DND-41 (cell line): ENCODE data around the gene MAPKBP1.

ENCODE experiments used
- ATAC-seq: fragments of 200-7000 bp; cut with Tn5 transposase; 3 replicates; pipeline ENCODE4 v1.9.1; 2021; ENCODE audit warnings: low read depth; ENCODE audit not compliant: insufficient read depth
- DNase-seq: peaks from one replicate; pipeline ENCODE4 v3.0.0-alpha.2; 2020
- H2AFZ ChIP-seq: 2 replicates; pipeline ENCODE4 v1.6.0; 2012; ENCODE audit warnings: low read depth, low read length
- H3K27ac ChIP-seq: 2 replicates; pipeline ENCODE4 v1.5.1; 2012; ENCODE audit warnings: low read length, inconsistent platforms
- H3K27me3 ChIP-seq: fragments of 200-600 bp; sonication (generic); 2 replicates; pipeline ENCODE4 v1.6.0; 2012; ENCODE audit warnings: low read length, mild to moderate bottlenecking, inconsistent platforms; ENCODE audit not compliant: insufficient read depth, poor library complexity
- H3K36me3 ChIP-seq: 2 replicates; pipeline ENCODE4 v1.5.1; 2012; ENCODE audit warnings: low read length, inconsistent platforms; ENCODE audit not compliant: insufficient read depth
- H3K4me1 ChIP-seq: 2 replicates; pipeline ENCODE4 v1.5.1; 2012; ENCODE audit warnings: mild to moderate bottlenecking, low read length; ENCODE audit not compliant: insufficient read depth
- H3K4me2 ChIP-seq: 2 replicates; pipeline ENCODE4 v1.6.0; 2012; ENCODE audit warnings: mild to moderate bottlenecking, moderate library complexity, low read length, inconsistent platforms; ENCODE audit not compliant: insufficient read depth
- H3K4me3 ChIP-seq, 2 experiments: fragments of 200-600 bp in 1 of 2; shearing (Covaris generic) in 1 of 2; 2 replicates each; pipeline ENCODE4 v1.5.1; 2012 to 2016; ENCODE audit warnings: inconsistent platforms in 2 of 2, low read length in 2 of 2, mild to moderate bottlenecking in 2 of 2, low read depth in 1 of 2, moderate library complexity in 1 of 2
- H3K79me2 ChIP-seq: 2 replicates; pipeline ENCODE4 v1.6.0; 2012; ENCODE audit warnings: low read length, inconsistent platforms; ENCODE audit not compliant: insufficient read depth
- H3K9ac ChIP-seq: 2 replicates; pipeline ENCODE4 v1.6.0; 2012; ENCODE audit warnings: low read depth, mild to moderate bottlenecking, inconsistent platforms, low read length, moderate library complexity
- H3K9me3 ChIP-seq: 2 replicates; pipeline ENCODE4 v1.5.1; 2012; ENCODE audit warnings: low read length, moderate library complexity, mild to moderate bottlenecking, inconsistent platforms; ENCODE audit not compliant: insufficient read depth, severe bottlenecking
- H4K20me1 ChIP-seq: 2 replicates; pipeline ENCODE4 v1.6.0; 2012; ENCODE audit warnings: low read length; ENCODE audit not compliant: insufficient read depth
- CTCF ChIP-seq: IDR thresholded peaks from 2 replicates; pipeline ENCODE4 v1.5.1; 2012; ENCODE audit warnings: borderline replicate concordance, low read length, moderate library complexity, mild to moderate bottlenecking; ENCODE audit not compliant: poor library complexity, severe bottlenecking; ENCODE audit errors: extremely low read depth
- EZH2 ChIP-seq: IDR thresholded peaks from 3 replicates; pipeline ENCODE4 v1.6.1; 2012; ENCODE audit warnings: borderline replicate concordance, low read depth, mild to moderate bottlenecking, moderate library complexity, low read length, inconsistent platforms; ENCODE audit not compliant: severe bottlenecking

The MAPKBP1 gene

GRCh38 chr15:41869770-41870688 lies 95.7 kb downstream of the MAPKBP1 start:
- no peaks in the 10 kb centered on the region for H3K27me3 ChIP-seq
- no peak overlapping the region for H3K4me3 ChIP-seq
- H4K20me1 ChIP-seq: no peaks in the 10 kb centered on the region
- H3K4me1 ChIP-seq: no peaks in the 10 kb centered on the region
- no peaks in the 10 kb centered on the region for H3K79me2 ChIP-seq
- no peaks in the 10 kb centered on the region for H3K36me3 ChIP-seq
- TF ChIP-seq CTCF: no peak
- no peak for TF ChIP-seq EZH2
- H3K9me3 ChIP-seq: no peaks in the 10 kb centered on the region
- no peak overlapping the region for H3K4me2 ChIP-seq
- no peak overlapping the region for H3K27ac ChIP-seq
- ATAC-seq (no peak), DNase-seq (no peak)
- no peak overlapping the region for H3K9ac ChIP-seq
- no peak overlapping the region for H2AFZ ChIP-seq

- H2AFZ ChIP-seq: no peak overlapping the region
- H4K20me1 ChIP-seq: no peaks in the 10 kb centered on the region
- H3K9ac ChIP-seq: no peak overlapping the region
- H3K4me1 ChIP-seq: no peaks in the 10 kb centered on the region
- no peaks in the 10 kb centered on the region for H3K9me3 ChIP-seq
- H3K79me2 ChIP-seq: no peaks in the 10 kb centered on the region
- H3K4me2 ChIP-seq: no peak overlapping the region
- no peaks in the 10 kb centered on the region for H3K36me3 ChIP-seq
- ATAC-seq: 0 out of 3 replicates have a peak, but pooled peaks have one; percentile 35
- DNase-seq: no peak
- H3K27ac ChIP-seq: no peak overlapping the region
- H3K4me3 ChIP-seq: no peak overlapping the region
- no peak for TF ChIP-seq CTCF
- TF ChIP-seq EZH2: no peak
- H3K27me3 ChIP-seq: no peaks in the 10 kb centered on the region
Observed at GRCh38 chr15:41870689-41871081, 96.4 kb downstream of the MAPKBP1 start.

- ATAC-seq (no peak), DNase-seq (no peak)
- Histone ChIP-seq H3K4me3 (no peak overlapping the region), H4K20me1 (no peaks in the 10 kb centered on the region; the same call in 1 of the 2 replicates), H3K9me3 (no peaks in the 10 kb centered on the region), H3K36me3 (no peaks in the 10 kb centered on the region), H3K27ac (no peak overlapping the region), H2AFZ (no peak overlapping the region), H3K4me2 (no peak overlapping the region), H3K9ac (no peak overlapping the region), H3K79me2 (no peaks in the 10 kb centered on the region), H3K27me3 (no peaks in the 10 kb centered on the region), H3K4me1 (no peaks in the 10 kb centered on the region)
- TF ChIP-seq CTCF (no peak), EZH2 (no peak)
Observed at GRCh38 chr15:41871175-41871905, 97.1 kb downstream of the MAPKBP1 start.
